ENCODE measurements around the gene FBP1. TPM values are rescaled to one million over a fixed set of nuclear protein-coding genes. Genes with fewer than 3 reads are reported as not detected.

The FBP1 gene
- total RNA-seq, 1 experiment from 2014 or later: 1.9 TPM

GRCh38 chr9:94563548-94563947, 75.8 kb downstream of the FBP1 start:
- Histone ChIP-seq H4K8ac (replicated peaks; ENCODE audit: insufficient read length, low read depth, low read length) (no peak overlapping the region), H2AFZ (ENCODE audit: low read length) (no peak overlapping the region)

More at GRCh38 chr9:94563548-94563947, 75.8 kb downstream of the FBP1 start:
- Histone ChIP-seq H3K27me3 (ENCODE audit: insufficient read depth, low read length) (no peaks in the 10 kb centered on the region), H3K79me2 (ENCODE audit: insufficient read depth, low read length) (no peaks in the 10 kb centered on the region), H2BK15ac (ENCODE audit: low read depth, low read length) (no peak overlapping the region), H3K56ac (ENCODE audit: insufficient read length, low read depth, low read length) (no peak overlapping the region), H2BK120ac (ENCODE audit: low read depth, low read length, poor library complexity, severe bottlenecking) (no peak overlapping the region), H3K9ac (ENCODE audit: extremely low read depth, insufficient read length, low read length) (no peak overlapping the region), H2BK5ac (ENCODE audit: insufficient read length, low read length) (no peak overlapping the region), H3K4ac (ENCODE audit: low read depth, low read length) (no peak overlapping the region), H2BK20ac (ENCODE audit: low read depth, low read length, poor library complexity, severe bottlenecking) (no peak overlapping the region), H3K4me1 (ENCODE audit: insufficient read depth, low read length) (no peaks in the 10 kb centered on the region), H4K91ac (ENCODE audit: insufficient read length, low read depth, low read length) (no peak overlapping the region), H3K14ac (ENCODE audit: insufficient read depth, low read length) (no peak overlapping the region), H2BK12ac (ENCODE audit: insufficient read length, low read depth, low read length) (no peak overlapping the region), H3K4me2 (ENCODE audit: insufficient read depth, insufficient read length, low read length) (no peak overlapping the region), H2AK5ac (ENCODE audit: insufficient read length, low read length) (no peak overlapping the region), H4K20me1 (ENCODE audit: control insufficient read depth, insufficient read depth, insufficient read length) (no peaks in the 10 kb centered on the region), H3K23ac (ENCODE audit: insufficient read length, low read depth, low read length) (no peak overlapping the region), H3K79me1 (ENCODE audit: insufficient read depth, low read depth, low read length, poor library complexity, severe bottlenecking) (no peaks in the 10 kb centered on the region), H3K9me3 (ENCODE audit: control insufficient read depth, low read depth, low read length) (no peaks in the 10 kb centered on the region), H3K27ac (ENCODE audit: insufficient read length, low read depth, low read length) (no peak overlapping the region), H4K5ac (ENCODE audit: insufficient read length, low read depth, low read length) (no peak overlapping the region), H3T11ph (ENCODE audit: low read length) (no peak overlapping the region), H3K23me2 (ENCODE audit: insufficient read length, low read depth, low read length, poor library complexity, severe bottlenecking) (no peaks in the 10 kb centered on the region), H3K18ac (ENCODE audit: insufficient read length, low read depth, low read length) (no peak overlapping the region)
- Mint-ChIP-seq H3K4me1 (no peaks in the 10 kb centered on the region), H3K27ac (no peak overlapping the region), H3K36me3 (ENCODE audit: insufficient read depth in 1 of 3, low read depth in 3 of 3) (peaks cover 16 to 37% (median 34%) of the 10 kb centered on the region in 3 experiments), H3K9me3 (no peaks in the 10 kb centered on the region; a peak in 2 of 5 replicates), H3K4me3 (no peak overlapping the region), H3K27me3 (ENCODE audit: low read depth) (no peaks in the 10 kb centered on the region)
- no peak for TF ChIP-seq CTCF (conservative IDR thresholded peaks at IDR 0.05)
- no CpG with 5 or more reads among the region's 2 CpGs for WGBS (ENCODE audit: extremely low coverage, insufficient read length, low lambda C conversion rate)
- no peak for DNase-seq

Measured in H9 (cell line).